GM21515 (cell line): ENCODE data around the gene TMEM121B.

Experiments used
- ATAC-seq: cut with Tn5 transposase; IDR thresholded peaks from one replicate; pipeline ENCODE4 v1.9.1; 2021; ENCODE audit not compliant: unreplicated experiment

The TMEM121B gene

GRCh38 chr22:17138513-17138912 lies 17.4 kb upstream of the TMEM121B start:
- no peak for ATAC-seq

GRCh38 chr22:17137861-17138425 lies 16.8 kb upstream of the TMEM121B start:
- ATAC-seq: no peak

GRCh38 chr22:17137170-17137569 lies 16.0 kb upstream of the TMEM121B start:
- no peak for ATAC-seq

GRCh38 chr22:17135153-17135760 lies 14.1 kb upstream of the TMEM121B start:
- no peak for ATAC-seq

- no peak for ATAC-seq
Observed at GRCh38 chr22:17133137-17133536, 12.0 kb upstream of the TMEM121B start.

GRCh38 chr22:17132112-17132511 lies 11.0 kb upstream of the TMEM121B start:
- no peak for ATAC-seq

GRCh38 chr22:17131686-17132085 lies 10.5 kb upstream of the TMEM121B start:
- no peak for ATAC-seq

GRCh38 chr22:17130199-17130598 lies 9.0 kb upstream of the TMEM121B start:
- ATAC-seq: no peak

- ATAC-seq: no peak
Observed at GRCh38 chr22:17120711-17121232, 388 bp downstream of the TMEM121B start.

- no peak for ATAC-seq
Observed at GRCh38 chr22:17120281-17120680, 879 bp downstream of the TMEM121B start.

- no peak for ATAC-seq
Observed at GRCh38 chr22:17119481-17120202, 1.5 kb downstream of the TMEM121B start.

GRCh38 chr22:17118342-17118741 lies 2.8 kb downstream of the TMEM121B start:
- no peak for ATAC-seq

GRCh38 chr22:17117890-17118289 lies 3.3 kb downstream of the TMEM121B start:
- ATAC-seq: no peak

- no peak for ATAC-seq
Observed at GRCh38 chr22:17117400-17117799, 3.8 kb downstream of the TMEM121B start.

GRCh38 chr22:17116572-17117330 lies 4.4 kb downstream of the TMEM121B start:
- no peak for ATAC-seq

GRCh38 chr22:17115945-17116565 lies 5.1 kb downstream of the TMEM121B start:
- ATAC-seq: no peak

GRCh38 chr22:17115236-17115635 lies 5.9 kb downstream of the TMEM121B start:
- ATAC-seq: no peak

- no peak for ATAC-seq
Observed at GRCh38 chr22:17114898-17115235, 6.3 kb downstream of the TMEM121B start.

GRCh38 chr22:17114173-17114897 lies 6.8 kb downstream of the TMEM121B start:
- ATAC-seq: no peak

GRCh38 chr22:17113600-17113999 lies 7.6 kb downstream of the TMEM121B start:
- no peak for ATAC-seq
